ENCODE data around the gene TRIM58. TPM values are rescaled to one million over a fixed set of nuclear protein-coding genes. Genes with fewer than 3 reads are reported as not detected.

The TRIM58 gene
- total RNA-seq, 1 donor from 2014 or later: 6.0 TPM

- Histone ChIP-seq H3K4me3 (no peak within 1 kb of the TSS), H3K36me3 (no peaks in the 10 kb centered on the region), H3K9me3 (no peaks in the 10 kb centered on the region), H3K27me3 (no peaks in the 10 kb centered on the region), H3K27ac (no peak within 1 kb of the TSS), H3K4me1 (no peaks in the 10 kb centered on the region)
- ATAC-seq (no peak), DNase-seq (no peak)
- intact Hi-C loops (cut with DNase I): no loop called here
- no peak for TF ChIP-seq CTCF (IDR thresholded peaks at IDR 0.05)
Observed at GRCh38 chr1:247919952-247920351, 63.0 kb downstream of the TRIM58 start, which contains the start of gene OR2T8. OR2T8 (plus strand) TSS chr1:247920252; CDS start chr1:247921018, 766 bp downstream.

GRCh38 chr1:247923941-247924340 lies 67.0 kb downstream of the TRIM58 start:
- no peak for TF ChIP-seq CTCF (IDR thresholded peaks at IDR 0.05)
- ATAC-seq: no peak
- no peak overlapping the region for H3K4me3 ChIP-seq
- no peaks in the 10 kb centered on the region for H3K36me3 ChIP-seq
- DNase-seq: no peak
- no peaks in the 10 kb centered on the region for H3K27me3 ChIP-seq
- intact Hi-C loops (cut with DNase I): no loop called here
- no peaks in the 10 kb centered on the region for H3K4me1 ChIP-seq
- no peak overlapping the region for H3K27ac ChIP-seq
- no peaks in the 10 kb centered on the region for H3K9me3 ChIP-seq

DNA sequence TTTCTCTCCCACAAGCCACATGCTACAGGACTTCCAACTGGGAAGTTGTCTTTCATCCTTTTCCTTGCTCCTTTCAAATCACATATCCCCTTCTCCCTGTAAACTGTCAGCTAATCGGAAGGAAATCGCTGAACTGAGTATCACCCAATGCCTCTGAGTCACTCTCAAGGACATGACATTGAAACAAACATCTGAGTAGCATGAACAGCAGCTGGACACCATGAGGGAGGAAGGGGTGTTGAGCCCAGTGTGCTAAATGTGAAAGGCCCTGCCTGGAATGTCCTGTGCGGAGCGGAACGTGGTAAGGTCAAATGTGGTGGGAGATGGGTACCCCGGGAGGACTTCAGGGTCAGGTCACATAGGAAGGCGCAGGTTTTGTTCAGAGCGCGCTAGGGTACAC lies 67.9 kb downstream of the TRIM58 start, which contains the start of gene OR2AJ1:
TSS of gene OR2AJ1 (plus strand) at position 22 of the 400 bp plus-strand sequence. CDS start 8,880 bp downstream, outside the sequence.
- Histone ChIP-seq H3K27ac (no peak within 1 kb of the TSS), H3K9me3 (no peaks in the 10 kb centered on the region), H3K27me3 (no peaks in the 10 kb centered on the region), H3K4me3 (no peak within 1 kb of the TSS), H3K4me1 (no peaks in the 10 kb centered on the region), H3K36me3 (no peaks in the 10 kb centered on the region)
- DNase-seq (no peak), ATAC-seq (no peak)
- intact Hi-C loops (cut with DNase I): no loop called here
- TF ChIP-seq CTCF (IDR thresholded peaks at IDR 0.05): no peak

Other genes starting within 250 kb of the TRIM58 start
- gene OR13G1, start 177.4 kb upstream of the TRIM58 start, total RNA-seq: not detected
- not detected for gene OR6F1, start 140.5 kb upstream of the TRIM58 start, total RNA-seq
- not detected for gene OR14K1, start 118.6 kb upstream of the TRIM58 start, total RNA-seq
- not detected for gene OR14A2, start 109.0 kb upstream of the TRIM58 start, total RNA-seq
- gene OR1C1, start 96.6 kb upstream of the TRIM58 start, total RNA-seq: not detected
- not detected for gene OR14A16, start 33.1 kb upstream of the TRIM58 start, total RNA-seq
- not detected for gene OR11L1, start 15.3 kb upstream of the TRIM58 start, total RNA-seq
- gene OR2W3, start 38.4 kb downstream of the TRIM58 start, total RNA-seq: 1.6 TPM
- not detected for gene OR2T8, start 63.1 kb downstream of the TRIM58 start, total RNA-seq
- not detected for gene OR2AJ1, start 67.7 kb downstream of the TRIM58 start, total RNA-seq
- gene OR2L8, start 91.7 kb downstream of the TRIM58 start, total RNA-seq: not detected
- gene OR2AK2, start 108.0 kb downstream of the TRIM58 start, total RNA-seq: not detected
- gene OR2L5, start 156.5 kb downstream of the TRIM58 start, total RNA-seq: not detected
- gene OR2L2, start 172.9 kb downstream of the TRIM58 start, total RNA-seq: 0.14 TPM
- gene OR2L3, start 189.6 kb downstream of the TRIM58 start, total RNA-seq: not detected
- gene OR2L13, start 238.0 kb downstream of the TRIM58 start, total RNA-seq: not detected